Fibroblast of the aortic adventitia (primary cell): ENCODE measurements around the gene ZNF442. TPM values are rescaled to one million over a fixed set of nuclear protein-coding genes. Genes with fewer than 3 reads are reported as not detected.
"Not testable (repeated sequence)": the region's sequence is repeated elsewhere in the genome, so short reads cannot be mapped to it uniquely, and the experiment has no call there.

Source experiments
- DNase-seq: peaks from one replicate; pipeline ENCODE4 v3.0.0-alpha.2; 2010; ENCODE audit warnings: low read depth
- H3K4me3 ChIP-seq: 2 replicates; pipeline ENCODE4 v1.5.1; 2011; ENCODE audit warnings: low read depth, mild to moderate bottlenecking, control low read depth, low read length, moderate library complexity
- CTCF ChIP-seq: IDR thresholded peaks from 2 replicates; pipeline ENCODE4 v1.5.1; 2011; ENCODE audit warnings: mild to moderate bottlenecking, low read length, control low read depth, inconsistent platforms; ENCODE audit not compliant: insufficient read depth
- small RNA-seq: library from RNA; depleted of rRNA; stranded (forward); fragments of <200 nt; gene quantifications from one replicate; pipeline ENCODE3, GENCODE V24; 2012
- total RNA-seq: library from RNA; depleted of rRNA; stranded (reverse); fragments of >200 nt; gene quantifications from 2 replicates; pipeline ENCODE4 v1.2.3, GENCODE V29; 2012; ENCODE audit warnings: low replicate concordance

ZNF442 gene
- total RNA-seq, 1 donor: 0.90 TPM

GRCh38 chr19:12318782-12319413, 46.6 kb downstream of the ZNF442 start:
- H3K4me3 ChIP-seq: no peak overlapping the region
- TF ChIP-seq CTCF: no peak
- DNase-seq: no peak

GRCh38 chr19:12314553-12314952, 50.9 kb downstream of the ZNF442 start:
- DNase-seq: no peak
- no peak for TF ChIP-seq CTCF
- no peak overlapping the region for H3K4me3 ChIP-seq

GRCh38 chr19:12308891-12309290, 56.6 kb downstream of the ZNF442 start:
- DNase-seq, H3K4me3 ChIP-seq: not testable (repeated sequence)

Small RNA genes within 50 kb of the gene (small RNA-seq; reads per million reads assigned to genes)
- not detected for gene RPS29P23

Other genes starting within 250 kb of the ZNF442 start
- gene ZNF20, start 225.3 kb downstream of the ZNF442 start, total RNA-seq: 3.9 and 4.8 TPM in 2 replicates
- 7.2 and 18.6 TPM in 2 replicates for gene ZNF625, start 208.9 kb downstream of the ZNF442 start, total RNA-seq
- gene ZNF136, start 202.6 kb downstream of the ZNF442 start, total RNA-seq: 5.5 and 8.4 TPM in 2 replicates
- gene ZNF44, start 70.8 kb downstream of the ZNF442 start, total RNA-seq: 4.4 and 5.3 TPM in 2 replicates
- gene ZNF563, start 32.0 kb downstream of the ZNF442 start, total RNA-seq: 1.6 and 4.0 TPM in 2 replicates
- gene ZNF799, start 35.6 kb upstream of the ZNF442 start, total RNA-seq: 2.4 and 3.8 TPM in 2 replicates
- 0.65 and 2.9 TPM in 2 replicates for gene ZNF443, start 75.3 kb upstream of the ZNF442 start, total RNA-seq
- 1.4 and 3.8 TPM in 2 replicates for gene ZNF709, start 119.1 kb upstream of the ZNF442 start, total RNA-seq
- 7.0 and 13.2 TPM in 2 replicates for gene ZNF564, start 185.8 kb upstream of the ZNF442 start, total RNA-seq
- 7.4 and 8.7 TPM in 2 replicates for gene ZNF490, start 245.1 kb upstream of the ZNF442 start, total RNA-seq
- gene ZNF791, start 245.2 kb upstream of the ZNF442 start, total RNA-seq: 15.8 and 16.1 TPM in 2 replicates